Keratinocyte (primary cell): ENCODE measurements around the gene CDK13. TPM values are rescaled to one million over a fixed set of nuclear protein-coding genes. Genes with fewer than 3 reads are reported as not detected.

Experiments used
- DNase-seq: peaks from one replicate; pipeline ENCODE4 v3.0.0-alpha.2; 2011; ENCODE audit warnings: low read depth, missing footprints, low spot score
- FAIRE-seq: peaks from 2 replicates; lab custom pipeline; 2011; peaks lifted over from hg19 to GRCh38; lab: Jason Lieb, UNC
- H2AFZ ChIP-seq: 2 replicates; pipeline ENCODE4 v1.6.0; 2012; ENCODE audit warnings: low read length, control low read depth, inconsistent platforms; ENCODE audit not compliant: control insufficient read depth
- H3K27ac ChIP-seq: 2 replicates; pipeline ENCODE4 v1.5.1; 2011; ENCODE audit warnings: low read length; ENCODE audit not compliant: control insufficient read depth, insufficient read depth
- H3K27me3 ChIP-seq: 3 replicates; pipeline ENCODE4 v1.6.0; 2011; ENCODE audit warnings: low read length; ENCODE audit not compliant: control insufficient read depth, insufficient read depth; ENCODE audit errors: extremely low read depth
- H3K36me3 ChIP-seq, 2 experiments: 2 replicates in 1 of 2; 3 replicates in 1 of 2; pipeline ENCODE4 v1.5.1; 2011; ENCODE audit warnings: low read length in 2 of 2, mild to moderate bottlenecking in 1 of 2; ENCODE audit not compliant: control insufficient read depth in 2 of 2, insufficient read depth in 2 of 2; ENCODE audit errors: extremely low read depth in 1 of 2
- H3K4me1 ChIP-seq: 3 replicates; pipeline ENCODE4 v1.5.1; 2011; ENCODE audit warnings: low read length; ENCODE audit not compliant: control insufficient read depth, insufficient read depth; ENCODE audit errors: extremely low read depth
- H3K4me2 ChIP-seq: 3 replicates; pipeline ENCODE4 v1.6.0; 2011; ENCODE audit warnings: low read depth, low read length; ENCODE audit not compliant: control insufficient read depth, insufficient read depth; ENCODE audit errors: extremely low read depth
- H3K4me3 ChIP-seq, 3 experiments: fragments of 200-600 bp in 1 of 3; sonication (generic) in 1 of 3; 2 replicates in 2 of 3; 3 replicates in 1 of 3; pipeline ENCODE4 v1.5.1; 2011 to 2016; ENCODE audit warnings: low read length in 3 of 3, mild to moderate bottlenecking in 3 of 3, control low read depth in 2 of 3, inconsistent platforms in 1 of 3, low read depth in 1 of 3, mixed read lengths in 1 of 3, mixed run types in 1 of 3, moderate library complexity in 1 of 3; ENCODE audit not compliant: control insufficient read depth in 2 of 3, insufficient read depth in 2 of 3; ENCODE audit errors: extremely low read depth in 1 of 3
- H3K79me2 ChIP-seq: 2 replicates; pipeline ENCODE4 v1.6.0; 2012; ENCODE audit warnings: low read length; ENCODE audit not compliant: control insufficient read depth, insufficient read depth
- H3K9ac ChIP-seq: 3 replicates; pipeline ENCODE4 v1.6.0; 2011; ENCODE audit warnings: low read length; ENCODE audit not compliant: control insufficient read depth, insufficient read depth; ENCODE audit errors: extremely low read depth
- H3K9me1 ChIP-seq: 3 replicates; pipeline ENCODE4 v1.6.0; 2011; ENCODE audit warnings: low read length; ENCODE audit not compliant: control insufficient read depth, insufficient read depth; ENCODE audit errors: extremely low read depth
- H3K9me3 ChIP-seq: 2 replicates; pipeline ENCODE4 v1.5.1; 2012; ENCODE audit warnings: low read depth, low read length; ENCODE audit not compliant: control insufficient read depth
- H4K20me1 ChIP-seq: 3 replicates; pipeline ENCODE4 v1.6.0; 2011; ENCODE audit warnings: low read length; ENCODE audit not compliant: control insufficient read depth, insufficient read depth; ENCODE audit errors: extremely low read depth
- CTCF ChIP-seq, 3 experiments: IDR thresholded peaks in 1 of 3; conservative IDR thresholded peaks in 1 of 3; optimal IDR thresholded peaks in 1 of 3; 2 replicates in 2 of 3; 3 replicates in 1 of 3; pipeline versions ENCODE3 to v1.5.1; 2011; ENCODE audit warnings: low read length in 3 of 3, mild to moderate bottlenecking in 3 of 3, moderate library complexity in 2 of 3, control low read depth in 1 of 3, inconsistent platforms in 1 of 3; ENCODE audit not compliant: insufficient read depth in 2 of 3; ENCODE audit errors: extremely low read depth in 1 of 3
- EZH2 ChIP-seq: IDR thresholded peaks from one replicate; pipeline ENCODE4 v1.6.1; 2012; ENCODE audit warnings: inconsistent platforms, mild to moderate bottlenecking, low read length, moderate library complexity
- dilution Hi-C: fragments of 300-500 bp; cut with MboI; formaldehyde crosslinking; loops from one replicate; pipeline ENCODE4 v1.7.0; 2020; ENCODE audit warnings: low sequenced_read_pairs; ENCODE audit not compliant: extremely low pct_ligation_motif_present
- polyA plus RNA-seq, 5 experiments: library from polyadenylated mRNA; depleted of rRNA in 3 of 5; stranded (reverse) in 3 of 5; stranded (forward) in 1 of 5; unstranded in 1 of 5; fragments of >200 nt; gene quantifications; 1 replicate in 1 of 5; 2 replicates in 3 of 5; 3 replicates in 1 of 5; pipeline versions ENCODE4 v1.2.1 to v1.2.3, GENCODE V29; 2011 to 2012; ENCODE audit warnings: missing spikeins in 2 of 5, low read depth in 1 of 5, low replicate concordance in 1 of 5

Gene CDK13
- polyA plus RNA-seq, 1 donor (not counting 4 experiments of a cell fraction or from before 2014, with no cell fraction given): 25.4 TPM

GRCh38 chr7:39909526-39909925, 40.5 kb upstream of the CDK13 start:
- H3K4me2 ChIP-seq: no peak overlapping the region
- no peaks in the 10 kb centered on the region for H3K4me1 ChIP-seq

GRCh38 chr7:39910108-39910869, 39.8 kb upstream of the CDK13 start:
- no peak overlapping the region for H2AFZ ChIP-seq
- FAIRE-seq: no peak
- no peak overlapping the region for H3K27ac ChIP-seq
- no peaks in the 10 kb centered on the region for H3K4me1 ChIP-seq
- H3K9me1 ChIP-seq: no peaks in the 10 kb centered on the region
- H3K9ac ChIP-seq: no peak overlapping the region
- no peak for DNase-seq
- H3K27me3 ChIP-seq: no peaks in the 10 kb centered on the region
- H3K4me2 ChIP-seq: no peak overlapping the region
- no peaks in the 10 kb centered on the region for H3K9me3 ChIP-seq
- H3K36me3 ChIP-seq: no peaks in the 10 kb centered on the region
- H3K4me3 ChIP-seq: no peak overlapping the region
- no peaks in the 10 kb centered on the region for H3K79me2 ChIP-seq
- H4K20me1 ChIP-seq: no peaks in the 10 kb centered on the region
- dilution Hi-C loops: no loop called here
- TF ChIP-seq EZH2: no peak
- no peak for TF ChIP-seq CTCF (optimal IDR thresholded peaks at IDR 0.05 in 1 of 3, IDR thresholded peaks at IDR 0.05 in 1 of 3, conservative IDR thresholded peaks at IDR 0.05 in 1 of 3; ENCODE audit: extremely low read depth in 1 of 3, insufficient read depth in 2 of 3, low read length in 3 of 3)

More at GRCh38 chr7:39909526-39909925, 40.5 kb upstream of the CDK13 start:
- dilution Hi-C loops: no loop called here
- no peak for FAIRE-seq
- Histone ChIP-seq H4K20me1 (no peaks in the 10 kb centered on the region), H3K79me2 (no peaks in the 10 kb centered on the region), H3K36me3 (no peaks in the 10 kb centered on the region), H3K9me3 (no peaks in the 10 kb centered on the region), H3K27me3 (no peaks in the 10 kb centered on the region), H3K4me3 (no peak overlapping the region), H3K9ac (no peak overlapping the region), H3K27ac (no peak overlapping the region), H2AFZ (no peak overlapping the region), H3K9me1 (no peaks in the 10 kb centered on the region)
- no peak for DNase-seq
- TF ChIP-seq EZH2 (no peak), CTCF (optimal IDR thresholded peaks at IDR 0.05 in 1 of 3, IDR thresholded peaks at IDR 0.05 in 1 of 3, conservative IDR thresholded peaks at IDR 0.05 in 1 of 3; ENCODE audit: extremely low read depth in 1 of 3, insufficient read depth in 2 of 3, low read length in 3 of 3) (no peak)
